GM12878 (cell line): ENCODE measurements around the gene RABGEF1.
"Not testable (repeated sequence)": the region's sequence is repeated elsewhere in the genome, so short reads cannot be mapped to it uniquely, and the experiment has no call there.

Experiments used
- ATF2 ChIP-seq: IDR thresholded peaks from 2 replicates; pipeline ENCODE4 v1.6.1; 2012; ENCODE audit warnings: low read length, inconsistent platforms
- NRF1 ChIP-seq: conservative IDR thresholded peaks from 2 replicates; pipeline ENCODE4 v1.6.1; 2011; ENCODE audit warnings: mild to moderate bottlenecking, low read depth, low read length, improper control_type of control experiment
- TCF7 ChIP-seq: IDR thresholded peaks from 2 replicates; pipeline ENCODE4 v1.6.1; 2014; ENCODE audit warnings: antibody characterized with exemption, borderline replicate concordance
- TF ChIP-seq, protein P1 (sequence below), 3 experiments: IDR thresholded peaks in 2 of 3; conservative IDR thresholded peaks in 1 of 3; 2 replicates each; pipeline ENCODE4 v1.5.1; 2011; ENCODE audit warnings: low read depth in 3 of 3, low read length in 3 of 3, mild to moderate bottlenecking in 3 of 3, control low read depth in 2 of 3, moderate library complexity in 2 of 3, inconsistent platforms in 1 of 3, mixed read lengths in 1 of 3; ENCODE audit not compliant: control insufficient read depth in 2 of 3, insufficient read depth in 1 of 3; ENCODE audit errors: extremely low read depth in 1 of 3

DNA sequence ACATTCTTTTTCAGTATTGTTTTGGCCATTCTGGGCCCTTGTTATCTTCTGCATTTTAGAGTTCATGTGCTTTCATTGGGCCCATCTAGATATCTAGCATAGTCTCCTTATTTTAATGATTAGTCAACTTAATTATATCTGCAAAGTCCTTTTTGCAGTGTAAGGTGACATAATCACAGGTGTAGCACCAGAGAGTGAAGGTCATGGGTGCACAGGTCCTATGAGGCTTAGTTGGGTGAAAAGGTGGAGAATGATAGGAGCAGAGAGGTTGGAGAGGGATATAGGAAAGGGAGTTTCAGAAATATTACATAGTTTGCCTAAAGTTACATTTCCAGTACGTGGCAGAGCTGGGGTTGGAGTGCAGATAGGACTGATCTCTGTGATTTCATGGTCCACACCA lies 24.4 kb downstream of the RABGEF1 start:
- TF ChIP-seq, protein P1, sequence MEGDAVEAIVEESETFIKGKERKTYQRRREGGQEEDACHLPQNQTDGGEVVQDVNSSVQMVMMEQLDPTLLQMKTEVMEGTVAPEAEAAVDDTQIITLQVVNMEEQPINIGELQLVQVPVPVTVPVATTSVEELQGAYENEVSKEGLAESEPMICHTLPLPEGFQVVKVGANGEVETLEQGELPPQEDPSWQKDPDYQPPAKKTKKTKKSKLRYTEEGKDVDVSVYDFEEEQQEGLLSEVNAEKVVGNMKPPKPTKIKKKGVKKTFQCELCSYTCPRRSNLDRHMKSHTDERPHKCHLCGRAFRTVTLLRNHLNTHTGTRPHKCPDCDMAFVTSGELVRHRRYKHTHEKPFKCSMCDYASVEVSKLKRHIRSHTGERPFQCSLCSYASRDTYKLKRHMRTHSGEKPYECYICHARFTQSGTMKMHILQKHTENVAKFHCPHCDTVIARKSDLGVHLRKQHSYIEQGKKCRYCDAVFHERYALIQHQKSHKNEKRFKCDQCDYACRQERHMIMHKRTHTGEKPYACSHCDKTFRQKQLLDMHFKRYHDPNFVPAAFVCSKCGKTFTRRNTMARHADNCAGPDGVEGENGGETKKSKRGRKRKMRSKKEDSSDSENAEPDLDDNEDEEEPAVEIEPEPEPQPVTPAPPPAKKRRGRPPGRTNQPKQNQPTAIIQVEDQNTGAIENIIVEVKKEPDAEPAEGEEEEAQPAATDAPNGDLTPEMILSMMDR (IDR thresholded peaks at IDR 0.05 in 2 of 3, conservative IDR thresholded peaks at IDR 0.05 in 1 of 3; ENCODE audit: control insufficient read depth in 2 of 3, extremely low read depth in 1 of 3, insufficient read depth in 1 of 3, low read depth in 3 of 3, low read length in 3 of 3): not testable (repeated sequence)
- TF ChIP-seq TCF7, NRF1, ATF2: not testable (repeated sequence)
